Measurements from ENCODE around the gene RAB22A.

DNA sequence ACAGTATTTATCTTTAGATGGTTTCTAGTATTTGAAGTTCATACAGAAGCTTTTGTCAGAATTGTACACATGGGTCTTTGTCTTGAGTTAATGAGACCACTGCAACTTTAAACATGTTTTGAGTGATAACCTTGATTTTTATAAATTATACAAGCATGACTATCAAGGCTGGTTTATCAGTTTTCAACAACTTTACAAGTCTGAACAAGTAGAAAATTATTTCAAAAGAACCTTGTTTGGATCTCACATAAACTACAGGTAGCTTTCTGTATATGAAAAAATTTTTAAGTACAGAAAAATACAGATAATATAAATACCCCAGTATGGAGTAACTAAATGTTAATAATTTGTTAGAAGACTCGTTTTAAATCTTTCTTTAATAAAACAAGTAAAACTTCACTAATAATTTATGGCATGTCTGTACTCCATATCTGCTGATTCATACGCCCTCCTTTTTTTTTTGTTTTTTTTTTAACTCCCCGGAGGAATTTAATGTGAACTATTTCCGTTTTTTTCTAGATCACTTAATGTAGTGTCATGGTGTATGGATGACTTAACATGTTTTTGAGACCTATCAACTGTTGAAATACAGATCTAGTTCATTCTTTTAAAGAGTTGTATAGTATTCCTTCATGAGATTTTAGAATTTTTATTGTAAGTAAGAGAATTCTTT is 97.8 kb downstream of the RAB22A start:
- TF ChIP-seq POLR2A (IDR thresholded peaks at IDR 0.05) (no peak), POLR2AphosphoS5 (IDR thresholded peaks at IDR 0.05) (no peak)
- TF ChIP-seq, protein P1, sequence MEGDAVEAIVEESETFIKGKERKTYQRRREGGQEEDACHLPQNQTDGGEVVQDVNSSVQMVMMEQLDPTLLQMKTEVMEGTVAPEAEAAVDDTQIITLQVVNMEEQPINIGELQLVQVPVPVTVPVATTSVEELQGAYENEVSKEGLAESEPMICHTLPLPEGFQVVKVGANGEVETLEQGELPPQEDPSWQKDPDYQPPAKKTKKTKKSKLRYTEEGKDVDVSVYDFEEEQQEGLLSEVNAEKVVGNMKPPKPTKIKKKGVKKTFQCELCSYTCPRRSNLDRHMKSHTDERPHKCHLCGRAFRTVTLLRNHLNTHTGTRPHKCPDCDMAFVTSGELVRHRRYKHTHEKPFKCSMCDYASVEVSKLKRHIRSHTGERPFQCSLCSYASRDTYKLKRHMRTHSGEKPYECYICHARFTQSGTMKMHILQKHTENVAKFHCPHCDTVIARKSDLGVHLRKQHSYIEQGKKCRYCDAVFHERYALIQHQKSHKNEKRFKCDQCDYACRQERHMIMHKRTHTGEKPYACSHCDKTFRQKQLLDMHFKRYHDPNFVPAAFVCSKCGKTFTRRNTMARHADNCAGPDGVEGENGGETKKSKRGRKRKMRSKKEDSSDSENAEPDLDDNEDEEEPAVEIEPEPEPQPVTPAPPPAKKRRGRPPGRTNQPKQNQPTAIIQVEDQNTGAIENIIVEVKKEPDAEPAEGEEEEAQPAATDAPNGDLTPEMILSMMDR (IDR thresholded peaks at IDR 0.05), result no peak
